GM18502 (cell line): Measurements from ENCODE around the gene ATXN1.

Source experiments
- ATAC-seq: cut with Tn5 transposase; IDR thresholded peaks from one replicate; pipeline ENCODE4 v1.9.1; 2021; ENCODE audit warnings: mild to moderate bottlenecking; ENCODE audit not compliant: unreplicated experiment, poor library complexity

ATXN1 gene

GRCh38 chr6:16316741-16317251 is 444.5 kb downstream of the ATXN1 start:
- no peak for ATAC-seq

- no peak for ATAC-seq
Observed at GRCh38 chr6:16314296-16314695, 447.0 kb downstream of the ATXN1 start.

- ATAC-seq, result no peak
Observed at GRCh38 chr6:16313732-16314131, 447.5 kb downstream of the ATXN1 start.

- no peak for ATAC-seq
Observed at GRCh38 chr6:16311763-16312162, 449.5 kb downstream of the ATXN1 start.

- no peak for ATAC-seq
Observed at GRCh38 chr6:16306334-16306733, 454.9 kb downstream of the ATXN1 start.

- ATAC-seq, result peak; percentile 38
Observed at GRCh38 chr6:16305788-16306187, 455.5 kb downstream of the ATXN1 start.

GRCh38 chr6:16305246-16305725 is 456.0 kb downstream of the ATXN1 start:
- peak; percentile 83 for ATAC-seq

GRCh38 chr6:16302721-16303552 is 458.3 kb downstream of the ATXN1 start:
- no peak for ATAC-seq

- ATAC-seq, result peak; percentile 37
Observed at GRCh38 chr6:16301511-16301910, 459.7 kb downstream of the ATXN1 start.

- no peak for ATAC-seq
Observed at GRCh38 chr6:16299861-16300260, 461.4 kb downstream of the ATXN1 start.

- no peak for ATAC-seq
Observed at GRCh38 chr6:16296061-16296670, 465.1 kb downstream of the ATXN1 start.

- ATAC-seq, result no peak
Observed at GRCh38 chr6:16295471-16295870, 465.8 kb downstream of the ATXN1 start.

- no peak for ATAC-seq
Observed at GRCh38 chr6:16295060-16295459, 466.2 kb downstream of the ATXN1 start.

GRCh38 chr6:16294371-16294770 is 466.9 kb downstream of the ATXN1 start:
- no peak for ATAC-seq

- no peak for ATAC-seq
Observed at GRCh38 chr6:16292942-16293341, 468.3 kb downstream of the ATXN1 start.

- ATAC-seq, result no peak
Observed at GRCh38 chr6:16292432-16292831, 468.8 kb downstream of the ATXN1 start.

GRCh38 chr6:16291739-16292138 is 469.5 kb downstream of the ATXN1 start:
- ATAC-seq, result no peak

GRCh38 chr6:16288163-16288562 is 473.1 kb downstream of the ATXN1 start:
- no peak for ATAC-seq

- no peak for ATAC-seq
Observed at GRCh38 chr6:16286151-16286522, 475.1 kb downstream of the ATXN1 start.

- ATAC-seq, result no peak
Observed at GRCh38 chr6:16285467-16286150, 475.7 kb downstream of the ATXN1 start.

GRCh38 chr6:16284472-16284871 is 476.8 kb downstream of the ATXN1 start:
- ATAC-seq, result no peak
